Measurements from ENCODE around the gene MB. TPM values are rescaled to one million over a fixed set of nuclear protein-coding genes. Genes with fewer than 3 reads are reported as not detected.

The MB gene
- total RNA-seq, 2 experiments from 2014 or later: not detected

DNA sequence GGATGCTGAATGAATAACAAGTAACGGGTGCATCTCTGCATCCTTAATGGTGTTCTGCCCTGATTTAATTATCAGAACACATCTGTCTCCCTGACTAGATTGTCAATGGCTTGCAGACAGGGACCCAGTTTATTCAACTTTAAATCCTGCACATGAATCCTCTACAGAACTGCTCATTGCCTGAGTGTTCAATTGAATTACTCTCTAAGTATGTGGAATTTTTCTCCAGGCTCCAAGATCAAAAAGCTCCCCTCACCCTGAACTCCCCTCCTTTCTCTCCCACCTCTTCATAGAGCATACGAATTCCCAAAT, 11.8 kb downstream of the MB start:
- H3K4me3 Mint-ChIP-seq: no peak overlapping the region
- no peak for DNase-seq
- H3K27me3 Mint-ChIP-seq: peaks cover 7% of the 10 kb centered on the region
- TF ChIP-seq, protein P1, sequence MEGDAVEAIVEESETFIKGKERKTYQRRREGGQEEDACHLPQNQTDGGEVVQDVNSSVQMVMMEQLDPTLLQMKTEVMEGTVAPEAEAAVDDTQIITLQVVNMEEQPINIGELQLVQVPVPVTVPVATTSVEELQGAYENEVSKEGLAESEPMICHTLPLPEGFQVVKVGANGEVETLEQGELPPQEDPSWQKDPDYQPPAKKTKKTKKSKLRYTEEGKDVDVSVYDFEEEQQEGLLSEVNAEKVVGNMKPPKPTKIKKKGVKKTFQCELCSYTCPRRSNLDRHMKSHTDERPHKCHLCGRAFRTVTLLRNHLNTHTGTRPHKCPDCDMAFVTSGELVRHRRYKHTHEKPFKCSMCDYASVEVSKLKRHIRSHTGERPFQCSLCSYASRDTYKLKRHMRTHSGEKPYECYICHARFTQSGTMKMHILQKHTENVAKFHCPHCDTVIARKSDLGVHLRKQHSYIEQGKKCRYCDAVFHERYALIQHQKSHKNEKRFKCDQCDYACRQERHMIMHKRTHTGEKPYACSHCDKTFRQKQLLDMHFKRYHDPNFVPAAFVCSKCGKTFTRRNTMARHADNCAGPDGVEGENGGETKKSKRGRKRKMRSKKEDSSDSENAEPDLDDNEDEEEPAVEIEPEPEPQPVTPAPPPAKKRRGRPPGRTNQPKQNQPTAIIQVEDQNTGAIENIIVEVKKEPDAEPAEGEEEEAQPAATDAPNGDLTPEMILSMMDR (IDR thresholded peaks at IDR 0.05): no peak
- no peaks in the 10 kb centered on the region for H3K4me1 Mint-ChIP-seq (ENCODE audit: low read depth)
- Histone ChIP-seq H3K4me3 (ENCODE audit: low read length) (no peak overlapping the region), H3K27me3 (ENCODE audit: control insufficient read depth in 1 of 2, insufficient read depth in 2 of 2, low read length in 2 of 2) (peaks cover 2 to 4% of the 10 kb centered on the region in 2 experiments), H3K27ac (ENCODE audit: low read depth in 1 of 2, low read length in 2 of 2) (no peak overlapping the region), H3K36me3 (ENCODE audit: insufficient read depth, low read length) (no peaks in the 10 kb centered on the region), H3K9me3 (ENCODE audit: control insufficient read depth in 1 of 2, insufficient read depth in 1 of 2, low read length in 2 of 2) (no peaks in the 10 kb centered on the region), H3K4me1 (ENCODE audit: insufficient read depth, low read length) (no peaks in the 10 kb centered on the region)
- H3K9me3 Mint-ChIP-seq: no peaks in the 10 kb centered on the region
- intact Hi-C loops (cut with DNase I, micrococcal nuclease): no loop called here
- ATAC-seq (ENCODE audit: poor library complexity): no peak
- no peaks in the 10 kb centered on the region for H3K36me3 Mint-ChIP-seq (ENCODE audit: low read depth)
- ChIA-PET CTCF (no interaction called here), POLR2A (no interaction called here)
- H3K27ac Mint-ChIP-seq: no peak overlapping the region

DNA sequence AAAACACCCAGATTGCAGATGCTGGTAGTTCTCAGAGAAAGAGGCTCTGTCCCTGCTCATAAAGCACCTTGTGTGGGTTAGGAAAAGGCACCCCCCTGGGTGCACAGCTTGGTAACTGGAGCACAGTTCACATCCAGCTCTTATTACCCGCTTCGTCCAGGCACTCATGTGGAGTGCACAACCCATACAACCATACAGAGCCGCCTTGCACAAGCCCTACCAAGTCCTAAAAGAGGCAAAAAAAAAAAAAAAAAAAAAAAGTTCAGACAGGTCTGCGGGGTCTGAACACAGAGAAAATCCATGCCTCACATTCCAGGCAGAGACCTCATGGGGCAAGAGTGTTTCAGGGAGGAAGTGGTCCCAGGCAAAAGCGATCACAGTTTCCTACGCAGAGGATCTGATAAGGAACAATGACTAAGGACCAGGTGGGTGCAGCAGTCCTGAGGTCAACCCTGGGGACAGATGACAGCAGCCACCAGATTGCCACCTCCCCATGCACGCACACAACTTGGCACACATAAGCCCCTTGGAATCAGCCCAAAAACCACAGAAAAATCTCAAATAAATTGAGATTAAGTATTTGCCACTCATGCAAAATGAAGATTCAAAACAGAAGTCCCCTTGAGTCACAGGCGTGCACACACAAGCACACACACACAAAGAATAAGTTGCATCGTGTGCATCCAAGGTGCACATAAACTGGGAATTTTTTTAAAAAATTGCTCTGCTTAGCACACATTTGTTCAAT, 12.3 kb downstream of the MB start:
- TF ChIP-seq, protein P1 (IDR thresholded peaks at IDR 0.05): no peak
- Histone ChIP-seq H3K9me3 (ENCODE audit: control insufficient read depth in 1 of 2, insufficient read depth in 1 of 2, low read length in 2 of 2) (no peaks in the 10 kb centered on the region), H3K36me3 (ENCODE audit: insufficient read depth, low read length) (no peaks in the 10 kb centered on the region), H3K4me3 (ENCODE audit: low read length) (no peak overlapping the region), H3K4me1 (ENCODE audit: insufficient read depth, low read length) (no peaks in the 10 kb centered on the region), H3K27me3 (ENCODE audit: control insufficient read depth in 1 of 2, insufficient read depth in 2 of 2, low read length in 2 of 2) (peaks cover 2 to 4% of the 10 kb centered on the region in 2 experiments), H3K27ac (ENCODE audit: low read depth in 1 of 2, low read length in 2 of 2) (no peak overlapping the region)
- H3K9me3 Mint-ChIP-seq: no peaks in the 10 kb centered on the region
- H3K4me3 Mint-ChIP-seq: no peak overlapping the region
- H3K27ac Mint-ChIP-seq: no peak overlapping the region
- intact Hi-C loops (cut with DNase I, micrococcal nuclease): no loop called here
- H3K4me1 Mint-ChIP-seq (ENCODE audit: low read depth): no peaks in the 10 kb centered on the region
- ChIA-PET CTCF (no interaction called here), POLR2A (no interaction called here)
- peaks cover 7% of the 10 kb centered on the region for H3K27me3 Mint-ChIP-seq
- ATAC-seq (ENCODE audit: poor library complexity): no peak
- no peaks in the 10 kb centered on the region for H3K36me3 Mint-ChIP-seq (ENCODE audit: low read depth)
- DNase-seq: peak in 1 of 14 experiments; percentile 51

DNA sequence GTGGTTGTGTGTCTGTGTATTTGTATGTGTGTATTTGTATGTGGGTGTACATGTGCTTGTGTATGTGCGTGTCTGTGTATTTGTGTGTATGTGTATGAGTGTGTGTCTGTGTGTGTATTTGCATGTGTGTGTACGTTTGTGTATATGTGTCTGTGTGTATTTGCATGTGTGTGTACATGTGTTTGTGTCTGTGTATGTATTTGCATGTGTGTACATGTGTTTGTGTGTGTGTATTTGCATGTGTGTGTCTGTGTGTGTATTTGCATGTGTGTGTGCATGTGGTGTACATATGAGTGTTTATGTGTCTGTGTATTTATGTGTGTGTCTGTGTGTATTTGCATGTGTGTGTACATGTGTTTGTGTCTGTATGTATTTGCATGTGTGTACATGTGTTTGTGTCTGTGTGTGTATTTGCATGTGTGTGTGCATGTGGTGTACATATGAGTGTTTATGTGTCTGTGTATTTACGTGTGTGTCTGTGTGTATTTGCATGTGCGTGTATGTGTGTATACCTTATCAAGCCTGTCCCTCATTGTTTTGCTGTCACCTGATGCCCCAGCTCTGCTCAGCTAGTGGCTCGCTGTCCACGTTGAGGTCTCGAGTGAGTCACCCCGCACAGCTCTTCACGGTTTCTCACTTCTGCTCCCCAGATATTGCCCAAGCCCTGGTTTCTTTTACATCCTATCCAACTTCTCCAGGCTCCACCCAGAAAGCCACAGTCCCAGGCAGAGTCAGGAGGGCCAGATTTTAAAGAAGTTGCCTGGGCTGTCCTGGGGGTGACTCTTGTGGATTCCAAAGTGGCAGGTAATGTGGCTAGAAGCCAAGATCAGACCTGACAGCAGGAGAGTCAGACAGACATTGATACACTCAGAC, 15.2 kb downstream of the MB start:
- no peak overlapping the region for H3K27ac Mint-ChIP-seq
- POLR2A ChIA-PET: no interaction called here
- TF ChIP-seq, protein P1 (IDR thresholded peaks at IDR 0.05): no peak

More for the DNA sequence above, 15.2 kb downstream of the MB start:
- H3K27me3 ChIP-seq (ENCODE audit: control insufficient read depth in 1 of 2, insufficient read depth in 2 of 2, low read length in 2 of 2): no peaks in the 10 kb centered on the region
- H3K27ac ChIP-seq (ENCODE audit: low read depth in 1 of 2, low read length in 2 of 2): no peak overlapping the region
- no peaks in the 10 kb centered on the region for H3K36me3 ChIP-seq (ENCODE audit: insufficient read depth, low read length)
- no peaks in the 10 kb centered on the region for H3K9me3 Mint-ChIP-seq
- CTCF ChIA-PET: no interaction called here
- ATAC-seq (ENCODE audit: poor library complexity) (no peak), DNase-seq (peak in 3 of 14 experiments; percentile 16 to 75 (median 64))
- intact Hi-C loops (cut with DNase I, micrococcal nuclease): no loop called here
- no peak overlapping the region for H3K4me3 ChIP-seq (ENCODE audit: low read length)
- H3K27me3 Mint-ChIP-seq: peaks cover 7% of the 10 kb centered on the region
- no peaks in the 10 kb centered on the region for H3K9me3 ChIP-seq (ENCODE audit: control insufficient read depth in 1 of 2, insufficient read depth in 1 of 2, low read length in 2 of 2)
- H3K36me3 Mint-ChIP-seq (ENCODE audit: low read depth): no peaks in the 10 kb centered on the region
- no peaks in the 10 kb centered on the region for H3K4me1 ChIP-seq (ENCODE audit: insufficient read depth, low read length)
- no peak overlapping the region for H3K4me3 Mint-ChIP-seq
- no peaks in the 10 kb centered on the region for H3K4me1 Mint-ChIP-seq (ENCODE audit: low read depth)
